ENCODE measurements around the gene CDKAL1. TPM values are rescaled to one million over a fixed set of nuclear protein-coding genes. Genes with fewer than 3 reads are reported as not detected.
"Not testable (repeated sequence)": the region's sequence is repeated elsewhere in the genome, so short reads cannot be mapped to it uniquely, and the experiment has no call there.

The CDKAL1 gene
- total RNA-seq, 1 donor from 2014 or later: 13.4 TPM

- no peak overlapping the region for H3K4me3 ChIP-seq (ENCODE audit: low read depth, low read length)
- TF ChIP-seq CTCF (IDR thresholded peaks at IDR 0.05; ENCODE audit: insufficient read depth, low read length, severe bottlenecking): no peak
- H3K27me3 ChIP-seq (ENCODE audit: control insufficient read depth, insufficient read depth, low read length): no peaks in the 10 kb centered on the region
- H3K36me3 ChIP-seq (ENCODE audit: control insufficient read depth, insufficient read depth, low read length): no peaks in the 10 kb centered on the region
- DNase-seq (ENCODE audit: low read depth): no peak
- FAIRE-seq: no peak
Observed at GRCh38 chr6:20497216-20498040, 36.8 kb upstream of the CDKAL1 start.

GRCh38 chr6:20498041-20498385, 36.2 kb upstream of the CDKAL1 start:
- H3K27me3 ChIP-seq (ENCODE audit: control insufficient read depth, insufficient read depth, low read length): no peaks in the 10 kb centered on the region
- H3K36me3 ChIP-seq (ENCODE audit: control insufficient read depth, insufficient read depth, low read length): no peaks in the 10 kb centered on the region
- DNase-seq (ENCODE audit: low read depth) (no peak), FAIRE-seq (no peak)
- no peak overlapping the region for H3K4me3 ChIP-seq (ENCODE audit: low read depth, low read length)
- TF ChIP-seq CTCF (IDR thresholded peaks at IDR 0.05; ENCODE audit: insufficient read depth, low read length, severe bottlenecking): no peak

- Histone ChIP-seq H3K36me3 (ENCODE audit: control insufficient read depth, insufficient read depth, low read length) (no peaks in the 10 kb centered on the region), H3K27me3 (ENCODE audit: control insufficient read depth, insufficient read depth, low read length) (no peaks in the 10 kb centered on the region), H3K4me3 (ENCODE audit: low read depth, low read length) (no peak overlapping the region)
- FAIRE-seq (no peak), DNase-seq (ENCODE audit: low read depth) (no peak)
- TF ChIP-seq CTCF (IDR thresholded peaks at IDR 0.05; ENCODE audit: insufficient read depth, low read length, severe bottlenecking): no peak
Observed at GRCh38 chr6:20509212-20509611, 25.0 kb upstream of the CDKAL1 start.

GRCh38 chr6:20511852-20512251, 22.4 kb upstream of the CDKAL1 start:
- H3K27me3 ChIP-seq (ENCODE audit: control insufficient read depth, insufficient read depth, low read length): no peaks in the 10 kb centered on the region
- no peak for TF ChIP-seq CTCF (IDR thresholded peaks at IDR 0.05; ENCODE audit: insufficient read depth, low read length, severe bottlenecking)
- FAIRE-seq (no peak), DNase-seq (ENCODE audit: low read depth) (no peak)
- no peak overlapping the region for H3K4me3 ChIP-seq (ENCODE audit: low read depth, low read length)
- H3K36me3 ChIP-seq (ENCODE audit: control insufficient read depth, insufficient read depth, low read length): no peaks in the 10 kb centered on the region

- DNase-seq (ENCODE audit: low read depth); H3K4me3 ChIP-seq (ENCODE audit: low read depth, low read length); H3K27me3 ChIP-seq (ENCODE audit: control insufficient read depth, insufficient read depth, low read length); H3K36me3 ChIP-seq (ENCODE audit: control insufficient read depth, insufficient read depth, low read length); FAIRE-seq: not testable (repeated sequence)
Observed at GRCh38 chr6:20525208-20525607, 9.0 kb upstream of the CDKAL1 start.

- peak; percentile 48 for DNase-seq (ENCODE audit: low read depth)
- FAIRE-seq; H3K4me3 ChIP-seq (ENCODE audit: low read depth, low read length); H3K27me3 ChIP-seq (ENCODE audit: control insufficient read depth, insufficient read depth, low read length); H3K36me3 ChIP-seq (ENCODE audit: control insufficient read depth, insufficient read depth, low read length): not testable (repeated sequence)
- TF ChIP-seq CTCF (IDR thresholded peaks at IDR 0.05; ENCODE audit: insufficient read depth, low read length, severe bottlenecking): peak; percentile 14
Observed at GRCh38 chr6:20529086-20529448, 5.2 kb upstream of the CDKAL1 start.
